CD4-positive, alpha-beta T cell (primary cell): ENCODE results near the gene SLC49A4. TPM values are rescaled to one million over a fixed set of nuclear protein-coding genes. Genes with fewer than 3 reads are reported as not detected.

ENCODE experiments used
- ATAC-seq: fragments of 200-7000 bp; cut with Tn5 transposase; one replicate; pipeline ENCODE4 v1.10.0; 2022; ENCODE audit warnings: mild to moderate bottlenecking; ENCODE audit not compliant: poor library complexity
- CTCF ChIA-PET: fragments of 350-600 bp; sonication (Branson Sonifier 250); formaldehyde crosslinking; loops from one replicate; lab custom pipeline; 2021; ENCODE audit warnings: antibody characterized with exemption, inconsistent platforms; lab: Charles Lee
- POLR2A ChIA-PET: fragments of 350-600 bp; sonication (Branson Sonifier 250); formaldehyde crosslinking; loops from one replicate; lab custom pipeline; 2021; ENCODE audit warnings: antibody characterized with exemption, inconsistent platforms; lab: Charles Lee
- DNase-seq, 14 experiments: peaks; one replicate each; pipeline ENCODE4 v3.0.0-alpha.2; 2013 to 2020; ENCODE audit warnings: mixed read lengths in 2 of 14
- H3K27ac ChIP-seq, 2 donors: one replicate each; pipeline versions ENCODE4 v1.5.1 to v1.7.0; 2013; ENCODE audit warnings: low read length in 2 of 2, low read depth in 1 of 2, mild to moderate bottlenecking in 1 of 2
- H3K27me3 ChIP-seq, 2 experiments: 1 replicate in 1 of 2; 2 replicates in 1 of 2; pipeline versions ENCODE4 v1.6.1 to v1.7.0; 2013; ENCODE audit warnings: low read length in 2 of 2, control low read depth in 1 of 2, mild to moderate bottlenecking in 1 of 2, moderate library complexity in 1 of 2; ENCODE audit not compliant: insufficient read depth in 2 of 2, control insufficient read depth in 1 of 2
- H3K36me3 ChIP-seq: one replicate; pipeline ENCODE4 v1.6.1; 2013; ENCODE audit warnings: low read length, control low read depth; ENCODE audit not compliant: insufficient read depth
- H3K4me1 ChIP-seq: one replicate; pipeline ENCODE4 v1.6.1; 2013; ENCODE audit warnings: low read length, control low read depth; ENCODE audit not compliant: insufficient read depth
- H3K4me3 ChIP-seq: one replicate; pipeline ENCODE4 v1.5.1; 2013; ENCODE audit warnings: mild to moderate bottlenecking, low read length, moderate library complexity
- H3K9me3 ChIP-seq, 2 experiments: 1 replicate in 1 of 2; 2 replicates in 1 of 2; pipeline versions ENCODE4 v1.6.1 to v1.7.0; 2013; ENCODE audit warnings: low read length in 2 of 2, mild to moderate bottlenecking in 2 of 2, control low read depth in 1 of 2, moderate library complexity in 1 of 2; ENCODE audit not compliant: control insufficient read depth in 1 of 2, insufficient read depth in 1 of 2
- H3K27ac Mint-ChIP-seq: one replicate; pipeline ENCODE4 v1.8.0; 2020; ENCODE audit warnings: mixed read lengths
- H3K27me3 Mint-ChIP-seq: one replicate; pipeline ENCODE4 v1.8.0; 2021; ENCODE audit warnings: mixed read lengths
- H3K36me3 Mint-ChIP-seq: one replicate; pipeline ENCODE4 v1.8.0; 2021; ENCODE audit warnings: low read depth, mixed read lengths
- H3K4me1 Mint-ChIP-seq: one replicate; pipeline ENCODE4 v1.8.0; 2021; ENCODE audit warnings: low read depth, mixed read lengths
- H3K4me3 Mint-ChIP-seq: one replicate; pipeline ENCODE4 v1.8.0; 2020; ENCODE audit warnings: mild to moderate bottlenecking, mixed read lengths
- H3K9me3 Mint-ChIP-seq: one replicate; pipeline ENCODE4 v1.8.0; 2020; ENCODE audit warnings: mixed read lengths
- CTCF ChIP-seq: fragments of 200-600 bp; IDR thresholded peaks from one replicate; pipeline ENCODE4 v1.8.0; 2022; ENCODE audit warnings: antibody characterized with exemption, mild to moderate bottlenecking
- intact Hi-C, 2 experiments: fragments of 100-400 bp; cut with DNase I in 1 of 2; cut with micrococcal nuclease in 1 of 2; formaldehyde crosslinking; loops; one replicate each; pipeline versions ENCODE4 v1.15.1 to v1.9.0; 2023 to 2025; cut with DNase I, micrococcal nuclease
- total RNA-seq, 174 experiments: library from RNA in 2 of 174; stranded (reverse) in 2 of 174; gene quantifications; one replicate each; pipeline ENCODE4 v1.2.3 and lab custom pipeline; 2021 to 2026

SLC49A4 gene
- total RNA-seq, 2 experiments from 2014 or later, result 4.7 to 5.1 TPM

GRCh38 chr3:122921791-122922651 lies 127.2 kb downstream of the SLC49A4 start:
- Histone ChIP-seq H3K27ac (no peak overlapping the region), H3K4me1 (peaks cover 9% of the 10 kb centered on the region), H3K36me3 (no peaks in the 10 kb centered on the region), H3K9me3 (no peaks in the 10 kb centered on the region), H3K4me3 (no peak overlapping the region), H3K27me3 (peaks cover 17% of the 10 kb centered on the region in 2 experiments)
- H3K9me3 Mint-ChIP-seq, result no peaks in the 10 kb centered on the region
- DNase-seq (peak in 4 of 14 experiments; percentile 9 to 35 (median 23)), ATAC-seq (peak; percentile 51)
- no peaks in the 10 kb centered on the region for H3K36me3 Mint-ChIP-seq
- TF ChIP-seq CTCF, result no peak
- no peak overlapping the region for H3K27ac Mint-ChIP-seq
- peaks cover 32% of the 10 kb centered on the region for H3K27me3 Mint-ChIP-seq
- CTCF ChIA-PET, result no interaction called here
- intact Hi-C loops, result no loop called here
- no peak overlapping the region for H3K4me3 Mint-ChIP-seq
- POLR2A ChIA-PET, result no interaction called here
- no peaks in the 10 kb centered on the region for H3K4me1 Mint-ChIP-seq

GRCh38 chr3:122923611-122924010 lies 128.7 kb downstream of the SLC49A4 start:
- intact Hi-C loops, result no loop called here
- Histone ChIP-seq H3K4me3 (no peak overlapping the region), H3K36me3 (no peaks in the 10 kb centered on the region), H3K9me3 (no peaks in the 10 kb centered on the region), H3K27ac (no peak overlapping the region), H3K4me1 (peaks cover 9% of the 10 kb centered on the region), H3K27me3 (peaks cover 17% of the 10 kb centered on the region in 2 experiments)
- H3K4me1 Mint-ChIP-seq, result no peaks in the 10 kb centered on the region
- H3K4me3 Mint-ChIP-seq, result no peak overlapping the region
- H3K27ac Mint-ChIP-seq, result no peak overlapping the region
- no peak for ATAC-seq
- peaks cover 32% of the 10 kb centered on the region for H3K27me3 Mint-ChIP-seq
- DNase-seq, result no peak
- CTCF ChIA-PET, result no interaction called here
- H3K9me3 Mint-ChIP-seq, result no peaks in the 10 kb centered on the region
- TF ChIP-seq CTCF, result no peak
- H3K36me3 Mint-ChIP-seq, result no peaks in the 10 kb centered on the region
- POLR2A ChIA-PET, result no interaction called here

- intact Hi-C loops, result no loop called here
- no peak overlapping the region for H3K27ac ChIP-seq
- peaks cover 30% of the 10 kb centered on the region for H3K27me3 Mint-ChIP-seq
- POLR2A ChIA-PET, result no interaction called here
- no peaks in the 10 kb centered on the region for H3K9me3 ChIP-seq
- no peaks in the 10 kb centered on the region for H3K9me3 Mint-ChIP-seq
- CTCF ChIA-PET, result no interaction called here
- no peaks in the 10 kb centered on the region for H3K36me3 Mint-ChIP-seq
- DNase-seq, result no peak
- peaks cover 17% of the 10 kb centered on the region in 2 experiments for H3K27me3 ChIP-seq
- no peaks in the 10 kb centered on the region for H3K4me1 Mint-ChIP-seq
- no peak overlapping the region for H3K4me3 ChIP-seq
- no peak overlapping the region for H3K27ac Mint-ChIP-seq
- peaks cover 9% of the 10 kb centered on the region for H3K4me1 ChIP-seq
- TF ChIP-seq CTCF, result no peak
- no peak for ATAC-seq
- H3K4me3 Mint-ChIP-seq, result no peak overlapping the region
- no peaks in the 10 kb centered on the region for H3K36me3 ChIP-seq
Observed at GRCh38 chr3:122924056-122924455, 129.2 kb downstream of the SLC49A4 start.
